GM18511 (cell line): ENCODE data around the gene ST3GAL5.

Experiments
- ATAC-seq: cut with Tn5 transposase; IDR thresholded peaks from one replicate; pipeline ENCODE4 v1.9.1; 2021; ENCODE audit warnings: mild to moderate bottlenecking, moderate library complexity; ENCODE audit not compliant: unreplicated experiment

The ST3GAL5 gene

DNA sequence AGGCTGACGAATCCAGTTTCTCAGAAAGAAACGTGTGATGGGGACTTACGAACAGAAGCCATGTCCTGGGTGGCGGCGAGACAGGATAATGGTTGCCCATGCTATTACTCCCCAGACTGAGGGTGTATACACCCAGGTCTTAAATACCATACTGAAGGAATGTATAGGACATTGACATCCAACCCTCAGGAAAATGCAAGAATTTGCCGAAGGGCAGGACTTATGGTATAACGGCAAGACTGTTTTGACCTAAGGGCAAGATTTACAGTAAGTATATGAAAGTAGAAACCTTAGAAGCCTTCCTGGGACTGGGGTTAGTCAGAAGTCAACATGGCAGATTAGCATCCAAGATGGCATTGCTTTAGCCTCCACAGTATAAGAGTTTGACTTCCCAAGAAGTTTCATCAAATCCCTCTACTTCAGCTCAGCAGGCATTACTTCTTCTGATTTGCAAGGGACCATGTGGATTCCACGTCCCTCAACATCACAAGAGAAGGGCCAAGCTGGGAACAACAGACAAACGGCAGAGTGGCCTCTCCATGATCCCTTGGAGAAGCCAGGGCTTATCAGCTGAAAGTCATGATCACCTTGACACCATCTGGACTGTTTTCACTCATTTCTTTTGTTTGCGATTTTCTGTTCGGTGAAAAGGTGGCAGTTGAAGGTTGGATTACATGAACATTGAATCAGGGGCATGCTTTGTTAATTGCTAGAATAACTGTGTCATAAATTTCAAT, 21.1 kb downstream of the ST3GAL5 start:
- ATAC-seq, result no peak

GRCh38 chr2:85867121-85867520, 21.7 kb downstream of the ST3GAL5 start:
- ATAC-seq, result no peak

- no peak for ATAC-seq
These were observed 22.6 kb downstream of the ST3GAL5 start for GRCh38 chr2:85866165-85866659.

DNA sequence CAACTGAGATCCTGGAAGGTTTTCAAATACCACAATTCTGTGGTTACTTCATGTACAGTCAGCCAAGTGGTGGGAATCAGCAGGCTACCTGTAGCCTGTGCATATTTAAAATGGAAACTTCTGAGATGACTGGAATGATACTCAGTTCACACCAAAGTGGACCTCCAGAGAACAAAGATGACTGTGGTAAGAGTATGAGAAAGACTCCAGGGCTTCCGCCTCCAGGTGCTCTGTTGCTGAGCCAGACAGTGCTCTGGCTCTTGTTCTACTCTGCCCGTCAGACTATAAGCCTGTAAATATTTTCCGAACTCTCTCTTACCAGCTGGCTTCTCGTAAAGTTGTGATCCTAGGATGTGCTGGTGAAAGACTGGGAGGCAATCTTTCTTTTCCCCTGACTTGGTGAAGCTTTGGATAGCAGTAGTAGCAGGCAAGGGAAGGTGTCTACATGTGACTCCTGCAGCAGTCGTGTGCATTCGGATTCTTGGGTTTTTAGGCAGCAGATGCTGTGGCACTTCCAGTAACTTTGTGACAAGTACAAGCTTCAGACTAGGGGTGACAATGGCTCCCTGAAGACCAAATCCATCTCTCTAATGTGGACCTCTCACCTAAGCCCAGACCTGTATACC, 23.1 kb downstream of the ST3GAL5 start:
- peak; percentile 79 for ATAC-seq

- no peak for ATAC-seq
These were observed 24.1 kb downstream of the ST3GAL5 start for GRCh38 chr2:85864654-85865053.

GRCh38 chr2:85862426-85862825, 26.4 kb downstream of the ST3GAL5 start:
- no peak for ATAC-seq

GRCh38 chr2:85861650-85862049, 27.1 kb downstream of the ST3GAL5 start:
- no peak for ATAC-seq

DNA sequence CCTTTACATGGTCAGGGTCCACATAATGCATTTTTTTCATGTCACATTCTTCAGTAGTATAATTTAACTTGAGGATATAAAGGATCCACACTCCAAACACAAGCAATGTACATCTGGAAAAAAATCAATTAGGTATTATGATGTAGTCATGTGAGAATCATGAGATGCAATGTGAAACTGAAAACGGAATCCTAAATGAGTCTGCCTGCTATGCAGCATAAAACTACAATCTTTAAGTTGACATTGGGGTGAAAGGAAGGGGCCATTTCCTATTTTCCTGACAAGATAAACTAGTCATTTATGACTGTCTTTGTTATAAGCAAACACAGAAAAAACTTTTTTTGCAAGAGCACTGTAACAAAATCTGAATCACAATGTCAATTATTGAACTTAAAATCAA, 27.6 kb downstream of the ST3GAL5 start:
- peak; percentile 58 for ATAC-seq

DNA sequence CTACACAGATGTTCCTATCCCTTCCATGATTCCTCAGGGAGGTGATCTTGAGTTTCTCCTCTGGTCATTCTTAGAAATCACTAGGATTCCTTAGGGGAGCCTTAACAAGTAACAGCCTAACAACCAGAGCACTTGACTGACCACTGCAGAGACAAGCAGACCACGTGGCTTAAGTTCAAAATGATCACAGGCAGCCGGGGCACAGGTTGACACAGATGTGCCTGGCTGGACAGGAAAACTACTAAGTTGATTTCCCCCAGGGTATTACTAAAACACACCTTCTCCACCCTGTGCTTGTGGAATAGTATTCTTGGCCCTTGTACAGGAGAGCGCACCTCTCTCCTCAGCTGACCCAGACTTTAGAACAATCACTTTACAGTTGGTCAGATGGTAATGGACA, 29.9 kb downstream of the ST3GAL5 start:
- no peak for ATAC-seq

DNA sequence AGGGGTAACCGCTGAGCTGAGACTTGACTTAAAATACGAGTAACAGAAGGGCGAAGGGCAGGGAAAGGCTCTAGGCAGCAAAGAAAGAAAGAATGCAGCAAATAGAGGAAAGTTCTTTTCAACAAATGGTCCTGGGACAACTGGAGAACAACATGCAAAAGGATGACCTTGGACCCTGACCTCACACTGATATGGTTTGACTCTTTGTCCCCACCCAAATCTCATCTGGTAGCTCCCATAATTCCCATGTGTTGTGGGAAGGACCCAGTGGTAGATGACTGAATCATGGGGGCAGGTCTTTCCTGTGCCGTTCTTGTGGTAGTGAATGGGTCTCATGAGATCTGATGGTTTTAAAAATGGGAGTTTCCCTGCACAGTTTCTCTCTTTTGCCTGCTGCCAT, 33.9 kb downstream of the ST3GAL5 start:
- ATAC-seq, result no peak

GRCh38 chr2:85854166-85854509, 34.7 kb downstream of the ST3GAL5 start:
- ATAC-seq, result peak; percentile 25

DNA sequence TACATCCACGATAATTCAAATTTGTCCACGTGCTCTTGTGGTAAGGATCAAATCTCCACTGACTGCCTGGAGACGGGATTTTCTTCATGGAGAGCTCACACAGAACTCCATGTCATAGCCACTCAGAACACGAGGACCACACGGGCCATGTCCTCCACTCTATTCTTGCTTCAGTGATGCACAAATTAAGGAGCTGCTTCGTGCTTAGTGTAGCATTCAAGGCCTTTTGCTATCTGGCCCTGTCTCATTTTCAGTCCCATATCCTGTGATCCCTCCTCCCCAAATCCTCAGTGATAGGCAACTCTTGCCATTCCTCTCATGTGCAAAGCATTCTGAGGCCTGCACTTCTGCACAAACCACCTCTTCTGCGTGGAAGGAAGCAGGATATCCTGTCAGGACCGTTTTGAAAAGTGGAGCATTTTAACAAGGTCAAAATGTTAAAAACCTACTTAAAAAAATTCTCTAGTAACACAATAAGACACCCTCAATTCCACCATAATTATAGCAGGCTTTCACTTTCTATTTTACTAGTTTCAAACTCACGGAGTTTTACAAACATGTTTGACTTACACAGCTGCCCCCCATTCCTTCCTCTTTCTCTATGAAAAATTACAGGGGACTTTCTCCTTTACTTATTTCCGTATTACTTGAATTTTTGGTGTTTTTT, 35.2 kb downstream of the ST3GAL5 start:
- ATAC-seq, result peak; percentile 65

GRCh38 chr2:85852937-85853498, 35.8 kb downstream of the ST3GAL5 start:
- ATAC-seq, result peak; percentile 76

GRCh38 chr2:85852152-85852840, 36.5 kb downstream of the ST3GAL5 start:
- ATAC-seq, result no peak

GRCh38 chr2:85851253-85852151, 37.3 kb downstream of the ST3GAL5 start:
- ATAC-seq, result no peak

DNA sequence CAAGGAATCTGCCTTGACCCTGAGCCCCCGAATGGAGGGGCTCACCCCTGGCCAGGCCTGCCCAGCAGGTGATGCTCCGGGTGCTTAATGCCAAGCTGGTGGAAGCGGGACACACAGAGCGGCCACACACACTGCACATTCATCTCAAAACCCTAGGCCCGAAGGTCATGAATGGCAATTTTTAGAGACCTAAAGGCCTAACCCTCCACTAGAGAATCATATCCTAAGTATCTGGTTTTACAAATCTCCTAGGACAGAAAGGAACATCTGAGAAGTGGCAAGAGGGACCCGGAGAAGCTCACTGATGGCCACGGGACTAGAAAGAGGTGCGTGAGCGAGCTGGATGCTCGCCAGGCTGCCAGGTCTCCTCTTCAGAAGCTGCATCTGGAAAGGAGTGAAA, 38.3 kb downstream of the ST3GAL5 start:
- ATAC-seq, result no peak

DNA sequence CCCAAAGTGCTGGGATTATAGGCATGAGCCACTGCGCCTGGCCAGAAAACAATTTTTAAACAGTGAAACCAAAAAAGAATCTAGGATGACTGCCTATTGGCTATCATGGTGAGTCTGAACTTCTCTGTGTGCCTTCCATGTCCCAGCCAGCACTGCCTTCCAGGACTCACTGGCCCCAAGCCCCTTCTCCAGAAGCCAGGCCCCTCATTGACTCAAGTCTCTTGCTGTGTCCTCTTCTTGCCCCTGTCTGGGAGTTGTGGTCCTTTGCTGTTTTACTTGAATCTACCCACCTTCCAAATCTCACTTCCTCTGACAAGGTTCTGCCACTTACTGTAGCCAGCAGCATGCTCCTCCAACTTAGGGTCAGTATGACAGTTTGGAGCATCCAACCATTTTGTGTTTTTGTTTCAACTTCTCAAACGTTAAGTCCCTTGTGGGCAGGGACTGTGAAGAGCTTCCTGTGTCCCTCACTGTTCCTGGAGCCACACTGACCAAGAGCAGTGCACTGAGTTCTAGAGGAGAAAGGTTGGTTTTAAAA, 41.7 kb downstream of the ST3GAL5 start:
- peak; percentile 48 for ATAC-seq

DNA sequence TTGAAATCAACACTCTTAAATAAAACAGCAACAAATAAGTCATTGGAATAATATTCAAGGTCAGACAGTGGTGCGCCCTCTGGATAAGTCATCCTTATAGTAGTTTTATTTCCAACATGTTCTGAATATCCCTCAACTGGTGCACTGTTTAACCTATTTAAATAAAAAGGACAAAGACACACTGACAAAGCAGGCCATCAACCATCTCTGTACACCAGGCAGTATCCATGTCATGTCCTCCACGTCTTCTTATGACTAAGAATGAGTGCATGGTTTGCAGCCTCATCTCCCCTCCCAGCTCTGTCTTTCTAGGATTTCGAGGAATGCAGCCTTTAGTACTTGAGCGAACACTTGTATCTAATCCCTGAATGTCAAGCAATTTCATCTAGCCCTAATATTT, 42.4 kb downstream of the ST3GAL5 start:
- ATAC-seq, result no peak

DNA sequence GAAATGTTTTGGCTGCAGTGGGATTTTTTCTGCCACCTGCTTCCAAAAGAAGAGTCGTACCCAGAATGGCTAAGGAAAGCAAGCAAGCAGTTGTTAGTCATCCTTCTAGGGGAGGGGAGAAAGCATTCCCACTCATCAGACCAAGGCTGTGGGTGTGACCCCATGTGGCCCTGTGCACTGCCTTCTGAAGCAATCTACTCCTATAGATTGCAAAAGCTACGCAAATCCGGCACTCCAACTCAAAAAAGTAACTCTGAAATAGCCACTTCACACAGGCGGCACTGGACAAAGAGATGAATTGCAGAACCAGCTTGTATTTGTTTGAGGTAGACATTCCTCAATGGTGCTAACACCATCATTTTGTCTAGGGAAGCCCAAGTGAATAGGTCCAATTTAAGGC, 44.3 kb downstream of the ST3GAL5 start:
- ATAC-seq, result no peak

GRCh38 chr2:85843543-85843942, 45.2 kb downstream of the ST3GAL5 start:
- ATAC-seq, result no peak
